Activated CD8-positive, alpha-beta memory T cell treated with anti-CD3 and anti-CD28 coated beads for 1 hour (primary cell): ENCODE results near the gene PPP2R1B.

ENCODE experiments used
- DNase-seq, 2 donors: peaks; one replicate each; pipeline ENCODE4 v3.0.0-alpha.2; 2020; ENCODE audit warnings: low read depth in 1 of 2; ENCODE audit errors: extremely low read depth in 1 of 2

Gene PPP2R1B

DNA sequence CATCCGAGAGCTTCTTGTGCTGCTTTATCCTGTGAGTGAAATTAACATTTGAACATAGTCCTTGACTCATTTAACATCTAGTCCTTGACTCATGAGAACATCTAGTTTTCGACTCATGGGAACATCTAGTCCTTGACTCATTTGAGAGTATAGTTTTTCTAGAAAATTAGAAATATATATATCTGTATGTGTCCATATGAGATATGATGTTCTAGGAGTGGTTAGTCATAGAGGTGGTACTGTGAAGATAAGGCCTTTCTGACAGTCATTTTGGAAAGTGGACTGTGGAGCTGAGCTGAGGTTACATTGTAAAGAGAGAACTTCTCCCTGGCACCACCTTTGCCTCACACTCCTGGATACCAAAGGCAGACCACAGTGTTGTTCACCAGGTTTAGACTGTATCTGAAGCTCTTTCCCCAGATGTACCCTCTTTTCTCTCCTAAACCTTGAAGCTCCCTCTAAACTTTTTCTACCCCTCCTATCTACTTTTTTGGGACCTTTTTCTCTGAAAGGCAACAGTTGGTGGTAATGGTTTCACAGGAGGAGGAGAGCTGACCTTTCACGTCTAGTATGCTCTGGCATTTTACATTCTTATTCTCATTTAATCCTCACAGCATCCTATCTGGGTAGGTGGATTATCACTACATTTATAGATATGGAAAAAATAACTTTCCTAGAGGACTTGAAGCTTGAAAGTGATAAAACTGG, 67.2 kb downstream of the PPP2R1B start:
- no peak for DNase-seq

DNA sequence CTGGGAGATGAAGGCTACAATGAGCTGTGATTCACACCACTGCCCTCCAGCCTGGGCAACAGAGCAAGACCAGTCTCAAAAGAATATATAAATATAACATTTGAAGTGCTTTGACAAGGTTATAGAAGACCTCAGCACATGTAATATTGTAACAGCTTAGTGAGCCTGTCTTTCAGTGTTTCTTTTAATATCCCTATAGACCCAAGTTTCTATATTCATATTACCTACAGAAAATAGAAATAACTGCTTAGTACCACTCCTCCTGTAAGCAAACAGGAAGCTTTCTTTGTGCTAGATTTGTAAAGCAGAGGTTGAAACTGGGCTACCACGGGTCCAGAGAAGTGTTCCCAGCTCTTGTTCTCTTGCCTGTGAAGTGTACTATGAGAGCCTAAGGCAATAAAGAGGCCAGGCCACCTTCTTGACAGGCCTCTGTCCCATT, 68.2 kb downstream of the PPP2R1B start:
- DNase-seq: no peak

DNA sequence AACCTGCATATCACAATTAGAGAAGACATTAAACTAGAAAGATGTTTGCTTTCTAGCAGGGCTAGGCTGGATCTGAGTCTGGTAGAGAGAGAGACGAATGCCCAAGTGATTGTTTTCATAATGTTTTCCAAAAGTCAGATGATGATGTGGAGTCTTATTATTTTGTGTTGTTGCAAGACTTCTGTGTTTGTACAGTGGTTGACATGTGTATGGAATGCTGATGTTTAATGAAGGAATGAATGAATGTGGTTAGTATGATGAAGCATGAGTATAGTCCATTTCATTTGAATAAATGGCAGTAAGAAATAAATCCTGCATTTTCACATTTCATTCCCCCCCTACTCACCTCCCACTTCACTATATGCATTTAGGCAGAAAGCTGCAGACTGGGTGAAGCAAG, 69.6 kb downstream of the PPP2R1B start:
- no peak for DNase-seq

DNA sequence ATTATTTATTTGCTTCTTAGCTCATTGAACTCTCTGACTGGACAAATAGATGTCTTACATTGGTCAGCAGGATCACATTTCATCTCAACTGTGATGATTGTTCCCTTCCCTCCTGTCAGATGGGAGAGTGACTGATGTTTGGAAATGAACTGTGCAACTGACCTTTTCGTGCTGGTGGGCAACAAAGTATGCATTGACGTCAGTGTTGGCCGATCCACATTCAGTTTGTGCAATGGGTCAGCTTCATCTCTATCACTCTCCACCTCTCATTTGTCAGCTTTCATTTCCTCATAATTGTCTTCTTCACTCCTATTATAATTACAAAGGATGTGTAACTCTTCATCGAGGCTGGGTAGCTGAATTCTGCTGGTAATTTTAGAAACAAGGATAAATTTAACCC, 71.3 kb downstream of the PPP2R1B start:
- no peak for DNase-seq

DNA sequence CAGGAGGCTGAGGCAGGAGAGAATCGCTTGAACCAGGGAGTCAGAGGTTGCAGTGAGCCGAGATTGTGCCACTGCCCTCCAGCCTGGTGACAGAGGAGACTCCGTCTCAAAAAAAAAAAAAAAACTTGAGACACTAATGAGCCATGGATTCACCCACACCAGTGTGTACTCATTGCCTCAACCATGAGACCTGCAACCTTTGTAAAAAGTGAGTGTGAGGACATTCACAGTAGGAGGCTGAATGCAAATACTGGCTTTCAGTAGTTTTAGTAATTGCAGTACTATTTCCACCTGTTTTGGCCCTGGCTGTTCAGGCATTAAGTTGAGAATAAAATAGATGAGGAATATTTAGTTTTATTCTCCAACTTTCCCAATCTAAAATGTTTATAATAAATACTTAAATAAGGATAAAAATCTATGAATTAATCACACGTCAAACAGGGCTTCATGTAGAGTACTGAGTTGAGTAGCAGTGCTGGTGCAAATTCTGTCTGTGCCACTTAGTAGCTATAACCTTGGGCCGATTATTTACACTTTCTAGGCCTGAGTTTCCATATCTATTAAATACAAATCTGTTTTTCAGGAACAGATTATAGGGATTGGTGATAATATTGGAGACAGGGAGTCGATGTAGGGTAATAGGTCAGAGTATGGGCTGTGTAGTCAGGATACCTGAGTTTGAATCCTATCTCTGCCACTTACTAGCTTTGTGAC, 72.8 kb downstream of the PPP2R1B start:
- no peak for DNase-seq

DNA sequence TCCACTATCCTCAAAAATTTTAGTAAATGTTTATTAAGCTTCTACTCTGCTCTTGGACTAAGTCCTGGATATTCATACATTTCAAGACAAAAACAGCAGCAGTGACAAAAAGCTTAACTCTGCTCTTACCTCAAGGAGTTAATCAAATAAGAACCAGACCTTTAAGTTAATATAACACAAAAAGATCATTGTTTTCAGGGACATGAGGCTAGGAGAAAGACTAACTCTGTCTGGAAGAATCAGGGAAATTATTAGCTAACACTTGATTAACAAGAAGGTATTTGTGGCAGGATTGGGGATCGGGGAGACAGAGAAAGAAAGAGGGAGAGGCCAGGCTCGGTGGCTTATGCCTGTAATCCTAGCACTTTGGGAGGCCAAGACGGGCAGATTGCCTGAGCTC, 74.4 kb downstream of the PPP2R1B start:
- no peak for DNase-seq

DNA sequence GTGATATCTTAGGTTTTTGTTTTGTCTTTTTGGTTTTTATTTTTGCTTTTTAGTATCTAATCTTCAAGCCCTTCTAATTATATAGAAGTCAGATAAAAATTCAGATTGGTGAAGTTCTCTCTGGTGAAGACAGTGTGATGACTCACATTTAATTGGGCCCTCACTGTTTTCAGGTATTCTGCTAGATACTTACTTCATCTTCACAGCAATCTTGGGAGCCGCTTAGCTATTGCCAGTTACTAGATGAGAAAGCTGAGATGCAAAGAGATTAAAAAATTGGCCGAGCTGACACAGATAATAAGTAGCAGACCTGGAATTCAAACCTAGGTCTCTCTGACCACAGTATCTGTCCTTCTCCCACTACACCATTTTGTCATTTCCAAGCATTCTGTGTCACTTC, 75.0 kb downstream of the PPP2R1B start:
- no peak for DNase-seq

DNA sequence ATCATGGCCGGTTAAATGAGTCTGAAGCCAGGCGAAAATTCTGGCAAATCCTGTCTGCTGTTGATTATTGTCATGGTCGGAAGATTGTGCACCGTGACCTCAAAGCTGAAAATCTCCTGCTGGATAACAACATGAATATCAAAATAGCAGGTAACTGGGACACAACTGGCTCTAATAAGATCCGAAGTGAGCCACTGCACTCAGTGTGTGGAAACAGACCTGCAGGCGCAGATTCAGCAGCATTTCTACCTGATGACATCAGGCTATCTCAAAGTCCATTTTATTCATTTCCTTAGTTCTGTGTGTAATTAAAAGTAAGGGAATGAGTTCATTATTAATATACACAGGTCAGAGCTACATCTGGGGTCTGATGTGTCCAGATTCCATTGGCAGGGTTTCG, 78.2 kb downstream of the PPP2R1B start:
- no peak for DNase-seq

DNA sequence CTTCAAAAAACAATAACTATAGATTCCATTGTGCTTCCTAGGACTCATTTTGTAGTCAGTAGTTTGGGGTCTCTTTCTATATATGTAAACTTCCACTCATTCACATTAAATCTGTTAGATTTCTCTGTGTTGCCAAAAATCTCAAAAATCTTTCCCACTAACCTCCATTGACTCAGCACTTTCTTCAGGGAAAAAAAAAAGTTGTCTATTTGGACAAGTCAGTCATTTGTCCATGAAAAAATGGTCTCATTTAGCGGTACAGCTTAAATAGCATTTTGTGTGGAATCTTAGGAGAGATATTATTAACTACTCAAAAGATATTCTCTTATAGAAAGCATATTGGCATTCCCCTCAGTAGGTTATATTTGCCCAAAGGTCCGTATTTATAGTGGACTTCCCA, 81.9 kb downstream of the PPP2R1B start:
- no peak for DNase-seq

DNA sequence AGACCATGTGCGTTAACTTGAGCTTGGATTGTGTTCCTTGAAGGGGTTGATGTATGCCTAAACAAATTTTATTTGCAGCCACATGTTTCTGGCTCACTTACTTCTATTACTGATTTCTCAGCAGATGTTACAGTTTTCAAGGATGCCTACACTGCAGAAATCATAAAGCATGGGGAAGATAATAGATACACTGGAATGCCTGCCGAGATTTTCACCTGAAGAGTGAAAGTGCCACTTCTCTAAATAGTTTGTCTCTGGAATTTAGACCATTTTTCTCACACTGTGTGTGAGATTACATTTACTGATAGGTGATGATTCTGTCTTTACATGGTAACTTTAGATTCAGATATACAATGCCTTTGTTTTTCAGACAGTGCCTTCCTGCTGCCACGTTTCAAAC, 82.4 kb downstream of the PPP2R1B start:
- DNase-seq: no peak

DNA sequence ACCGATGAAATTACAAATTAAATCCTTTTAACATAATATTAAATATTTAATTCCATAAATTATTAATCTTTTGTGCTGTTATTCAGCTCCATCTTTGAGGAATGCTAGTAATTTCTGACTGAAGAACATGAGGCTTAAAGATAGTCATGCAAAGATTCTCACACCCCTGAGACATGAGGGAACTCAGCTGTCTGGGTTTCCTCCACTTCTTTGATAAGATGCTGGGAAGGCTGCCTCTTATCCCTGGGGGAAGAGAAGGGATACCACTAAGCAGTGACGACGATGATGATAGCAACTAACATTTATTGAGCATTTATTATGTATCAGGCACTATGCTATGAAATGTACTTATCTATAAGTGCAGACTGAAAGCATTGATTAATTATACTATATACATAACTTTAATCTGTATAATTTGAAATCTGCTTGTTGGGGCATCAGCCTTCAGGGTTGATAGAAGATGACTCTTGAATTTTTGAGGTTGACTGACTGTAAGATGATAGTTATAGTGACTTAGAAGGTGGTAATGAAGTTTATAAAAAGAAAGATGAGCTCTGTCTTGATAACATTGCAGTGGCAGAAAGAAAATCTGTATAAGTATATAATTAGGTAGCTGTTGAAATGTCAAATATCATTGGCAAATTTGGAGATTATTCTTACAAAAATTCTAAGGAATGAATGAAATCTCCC, 85.6 kb downstream of the PPP2R1B start:
- no peak for DNase-seq
